ENCODE results near the gene PPP1R37.

PPP1R37 gene

DNA sequence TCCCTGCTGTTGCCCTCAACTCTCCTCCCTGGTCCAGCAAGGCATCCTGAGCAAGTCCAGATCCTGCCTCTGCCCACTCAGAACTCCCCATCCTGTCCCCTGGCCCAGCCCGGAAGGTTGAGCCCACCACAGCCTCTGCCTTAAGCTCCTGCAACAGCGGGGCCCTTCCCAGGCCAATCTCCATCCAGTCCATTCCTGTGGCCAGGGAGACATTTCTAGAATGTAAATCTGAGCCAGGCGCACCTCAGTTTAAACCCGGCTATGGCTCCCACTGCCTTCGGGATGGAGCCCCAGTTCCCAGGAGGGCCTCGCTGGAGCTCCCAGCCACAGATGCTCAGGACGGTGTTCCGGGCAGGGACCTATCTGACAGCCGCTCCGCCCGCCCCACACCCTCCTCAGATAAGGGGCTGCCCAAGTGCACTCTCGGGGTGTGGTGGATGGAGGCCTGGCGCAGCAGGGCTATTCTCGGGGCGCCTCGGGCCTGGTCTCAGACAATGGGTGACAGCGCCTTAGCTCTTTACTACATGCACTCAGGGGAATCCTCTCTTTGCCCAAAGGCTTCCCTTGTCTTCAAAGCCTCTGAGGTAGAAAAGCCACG lies 79.7 kb downstream of the PPP1R37 start:
- POLR2A ChIA-PET: no interaction called here
- no peak for DNase-seq (ENCODE audit: extremely low spot score)
- CTCF ChIA-PET: interaction anchor here (1.9 kb wide), 1 partner anchor 15 kb away, joined by 6 read pairs; no protein-coding TSS in a partner anchor
- TF ChIP-seq CTCF (IDR thresholded peaks at IDR 0.05; ENCODE audit: control extremely low read depth, extremely low read depth, low read depth, missing control alignments): no peak

DNA sequence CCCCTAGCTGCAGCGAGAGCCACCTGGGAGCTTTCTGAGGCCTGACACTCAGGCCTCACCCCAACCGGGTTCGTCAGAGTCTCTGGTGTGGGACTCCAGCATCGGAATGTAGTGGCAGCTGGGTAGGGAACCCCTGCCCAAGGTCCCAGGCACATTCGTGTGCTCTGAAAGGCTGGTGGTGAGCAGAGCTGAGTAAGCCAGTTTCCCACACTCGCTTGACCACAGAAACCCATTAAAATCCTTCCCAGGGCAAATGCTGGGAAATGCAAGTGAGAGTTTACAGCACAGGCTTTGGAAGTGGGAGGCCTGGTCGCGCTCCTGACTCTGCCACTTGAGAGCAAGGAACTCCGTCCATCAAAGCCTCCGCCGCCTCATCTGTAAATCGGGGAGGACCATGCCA lies 80.8 kb downstream of the PPP1R37 start:
- ChIA-PET CTCF (no interaction called here), POLR2A (no interaction called here)
- TF ChIP-seq CTCF (IDR thresholded peaks at IDR 0.05; ENCODE audit: control extremely low read depth, extremely low read depth, low read depth, missing control alignments): no peak
- DNase-seq (ENCODE audit: extremely low spot score): no peak

GRCh38 chr19:45175515-45176345 lies 82.8 kb downstream of the PPP1R37 start:
- TF ChIP-seq CTCF (IDR thresholded peaks at IDR 0.05; ENCODE audit: control extremely low read depth, extremely low read depth, low read depth, missing control alignments): no peak
- CTCF ChIA-PET: no interaction called here
- POLR2A ChIA-PET: no interaction called here
- no peak for DNase-seq (ENCODE audit: extremely low spot score)

GRCh38 chr19:45177817-45178261 lies 84.9 kb downstream of the PPP1R37 start, which contains the start of gene TRAPPC6A:
Gene TRAPPC6A, minus strand, starts transcription at chr19:45178237. Its CDS starts 19 bp downstream, at chr19:45178218.
- DNase-seq (ENCODE audit: extremely low spot score): no peak
- no peak for TF ChIP-seq CTCF (IDR thresholded peaks at IDR 0.05; ENCODE audit: control extremely low read depth, extremely low read depth, low read depth, missing control alignments)
- ChIA-PET CTCF (interaction anchor here (0.9 to 2.7 kb wide), 9 partner anchors 9 to 118 kb away, joined by 3 to 15 read pairs (median 5); no protein-coding TSS in a partner anchor), POLR2A (interaction anchor here (0.6 kb wide), 2 partner anchors 110 to 160 kb away, joined by 3 read pairs; no protein-coding TSS in a partner anchor)

- CTCF ChIA-PET: interaction anchor here (0.8 to 2.7 kb wide), 15 partner anchors 9 to 118 kb away, joined by 3 to 15 read pairs (median 4); no protein-coding TSS in a partner anchor
- peak; percentile 40 for TF ChIP-seq CTCF (IDR thresholded peaks at IDR 0.05; ENCODE audit: control extremely low read depth, extremely low read depth, low read depth, missing control alignments)
- DNase-seq (ENCODE audit: extremely low spot score): peak; percentile 97
- POLR2A ChIA-PET: interaction anchor here (0.6 to 1.0 kb wide), 4 partner anchors 14 to 290 kb away, joined by 3 to 4 read pairs (median 4); partner anchors contain the start of gene FOSB
Observed at GRCh38 chr19:45178262-45179071, 85.5 kb downstream of the PPP1R37 start, which contains the start of gene BLOC1S3. Gene BLOC1S3, plus strand, starts transcription at chr19:45178784. Its CDS starts 513 bp downstream, at chr19:45179297.

Data from GM10248 (cell line).